Measurements from ENCODE around the gene LGMN.
"Not testable (repeated sequence)": the region's sequence is repeated elsewhere in the genome, so short reads cannot be mapped to it uniquely, and the experiment has no call there.

The LGMN gene

GRCh38 chr14:92694807-92695206 is 53.6 kb downstream of the LGMN start:
- DNase-seq (ENCODE audit: low spot score), result no peak

DNA sequence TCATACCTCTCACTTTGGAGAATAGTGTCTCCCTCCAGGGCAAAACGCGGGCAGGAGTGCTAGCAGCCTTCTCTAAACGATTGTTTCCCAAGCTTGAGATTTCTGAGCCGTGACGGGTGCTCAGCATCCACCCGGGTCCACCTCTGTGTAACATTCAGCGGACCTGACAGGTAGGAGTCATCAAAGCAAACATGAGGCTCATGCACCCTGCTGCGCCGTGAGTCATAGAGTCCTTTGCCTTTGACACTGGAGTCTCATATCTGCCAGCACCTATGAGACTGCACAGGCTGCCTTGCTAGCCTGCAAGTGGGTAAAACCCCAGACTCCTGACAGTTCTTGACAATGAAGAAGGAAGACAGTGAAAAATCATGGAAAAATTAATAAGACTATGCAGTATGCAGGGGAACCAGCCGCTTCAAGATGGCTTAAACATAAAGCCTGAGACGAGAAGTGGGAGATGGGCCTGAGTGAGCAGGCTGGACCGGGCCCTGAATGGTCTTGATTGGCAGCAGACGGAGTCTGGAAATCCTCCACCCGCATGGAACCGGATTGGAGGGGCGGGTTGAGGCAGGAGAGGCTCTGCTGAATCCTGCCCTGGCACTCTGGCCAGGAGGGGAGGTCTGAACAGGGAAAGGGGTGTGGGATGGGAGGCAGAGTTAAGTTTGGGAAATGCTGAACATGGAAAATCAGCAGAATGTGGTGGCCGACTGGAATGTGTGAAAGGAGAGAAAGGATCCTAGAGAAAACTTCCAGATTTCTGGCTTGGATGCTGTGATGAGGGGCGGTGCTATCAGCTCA is 54.2 kb downstream of the LGMN start:
- DNase-seq (ENCODE audit: low spot score), result no peak

- DNase-seq (ENCODE audit: low spot score), result peak; percentile 39
Measured at GRCh38 chr14:92692822-92693226, 55.6 kb downstream of the LGMN start.

DNA sequence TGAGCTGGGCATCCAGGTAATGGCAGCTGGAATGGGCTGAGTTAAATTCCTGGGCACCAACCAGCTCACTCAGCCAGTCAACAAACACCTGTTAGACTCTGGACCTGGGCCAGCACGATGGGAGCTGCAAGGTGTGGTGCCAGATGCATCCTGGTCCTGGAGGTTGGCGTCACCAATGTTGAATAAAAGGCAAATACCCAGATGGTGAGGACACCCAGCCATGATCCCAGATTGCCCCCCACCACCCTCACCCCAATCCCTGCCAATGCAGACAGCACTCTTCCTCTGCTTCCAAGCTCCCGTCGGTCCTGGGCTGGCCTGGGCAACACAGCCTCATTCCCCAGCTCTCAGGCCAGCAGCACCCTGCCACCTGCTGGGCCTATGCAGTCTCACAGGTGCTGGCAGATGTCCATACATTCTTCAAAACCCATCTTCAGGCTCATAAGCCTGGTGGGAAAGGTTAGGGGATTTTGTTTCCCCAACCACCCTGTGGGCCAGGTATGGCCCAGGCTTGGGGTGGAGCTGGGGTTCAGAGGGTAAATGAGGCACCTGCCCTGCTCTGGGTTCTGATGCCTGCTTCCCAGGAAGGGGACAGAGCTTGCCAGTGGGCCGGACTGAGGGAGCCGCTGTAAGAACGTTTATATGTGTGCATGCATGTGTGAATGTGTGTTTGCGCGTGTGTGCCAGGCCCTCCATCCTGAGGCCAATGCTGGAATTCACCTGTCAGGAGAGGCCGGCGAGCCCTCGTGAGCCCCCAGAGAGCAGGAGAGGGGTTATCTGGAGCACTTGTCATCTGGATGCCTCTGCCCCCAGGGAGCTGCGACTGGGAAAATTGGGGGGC is 58.0 kb downstream of the LGMN start:
- DNase-seq (ENCODE audit: low spot score), result no peak

DNA sequence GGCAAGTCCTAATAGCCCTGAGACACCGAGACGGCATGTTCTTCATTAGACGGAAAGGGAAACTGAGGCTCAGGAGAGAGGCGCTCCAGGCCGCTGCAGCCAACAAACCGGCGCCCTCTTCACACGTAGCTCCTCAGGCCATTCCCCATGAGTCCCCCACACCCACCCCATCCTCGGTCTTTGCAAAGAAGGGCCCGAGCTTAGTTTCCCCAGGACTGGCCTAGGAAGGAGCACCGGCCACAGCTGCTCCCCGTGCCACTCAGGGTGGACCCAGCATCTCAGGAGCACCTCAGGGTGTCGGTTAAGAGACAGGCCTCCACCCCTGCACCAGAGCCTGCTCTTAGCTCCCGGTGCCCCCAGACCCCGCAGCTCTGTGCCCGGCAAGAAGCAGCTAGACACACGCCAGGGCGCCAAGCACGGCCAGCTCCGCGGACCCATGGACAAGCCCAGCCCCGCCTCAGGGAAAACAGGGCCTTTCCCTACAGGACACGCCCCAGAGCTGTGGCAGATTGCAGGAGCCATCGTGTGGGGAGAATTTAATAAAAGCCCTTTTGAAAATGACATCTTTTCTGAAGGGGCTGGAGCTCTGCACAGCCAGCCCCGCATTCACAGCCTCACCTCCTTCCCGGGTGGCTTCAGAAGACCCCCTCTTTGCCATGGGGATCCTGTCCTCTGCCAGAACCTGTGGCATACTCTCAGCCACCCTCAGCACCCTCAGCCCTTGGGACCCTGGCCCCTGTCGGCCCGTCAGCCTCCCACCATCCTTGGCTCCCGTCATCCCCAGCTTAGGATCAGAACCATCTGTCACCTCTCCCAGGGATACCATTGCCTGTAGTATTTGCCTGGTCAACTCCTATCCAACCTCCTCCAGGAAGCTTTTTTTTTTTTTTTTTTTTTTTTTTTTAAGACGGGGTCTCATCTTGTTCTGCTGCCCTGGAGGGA is 59.7 kb downstream of the LGMN start:
- no peak for DNase-seq (ENCODE audit: low spot score)

DNA sequence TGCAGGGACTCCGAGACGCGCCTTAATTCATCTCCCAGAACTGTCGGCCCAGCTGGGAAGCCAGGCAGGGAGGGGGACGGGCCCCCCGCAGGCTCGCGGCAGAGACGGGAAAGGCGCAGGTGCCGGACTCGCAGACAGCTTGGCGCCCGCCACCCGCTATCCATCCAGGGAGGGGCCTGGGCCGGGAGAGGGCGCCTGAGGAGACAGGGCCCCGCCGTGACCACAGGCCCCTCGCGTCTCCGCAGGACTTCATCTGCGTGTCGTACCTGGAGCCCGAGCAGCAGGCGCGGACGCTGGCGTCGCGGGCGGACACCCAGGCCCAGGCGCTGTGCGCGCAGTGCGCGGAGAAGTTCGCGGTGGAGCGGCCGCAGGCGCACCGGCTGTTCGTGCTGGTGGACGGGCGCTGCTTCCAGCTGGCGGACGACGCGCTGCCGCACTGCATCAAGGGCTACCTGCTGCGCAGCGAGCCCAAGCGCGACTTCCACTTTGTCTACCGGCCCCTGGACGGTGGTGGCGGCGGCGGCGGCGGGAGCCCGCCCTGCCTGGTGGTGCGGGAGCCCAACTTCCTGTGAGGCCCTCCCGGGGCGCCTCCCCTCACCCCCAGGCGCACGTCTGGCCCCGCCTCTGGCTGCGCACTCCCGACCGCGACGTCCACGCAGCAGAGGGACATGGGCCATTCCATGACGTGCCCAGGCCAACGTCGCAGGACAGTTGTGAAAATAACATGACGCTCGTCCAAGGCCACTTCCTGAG is 60.6 kb downstream of the LGMN start:
- no peak for DNase-seq (ENCODE audit: low spot score)

- DNase-seq (ENCODE audit: low spot score), result peak; percentile 53
Measured at GRCh38 chr14:92686900-92687427, 61.5 kb downstream of the LGMN start.

DNA sequence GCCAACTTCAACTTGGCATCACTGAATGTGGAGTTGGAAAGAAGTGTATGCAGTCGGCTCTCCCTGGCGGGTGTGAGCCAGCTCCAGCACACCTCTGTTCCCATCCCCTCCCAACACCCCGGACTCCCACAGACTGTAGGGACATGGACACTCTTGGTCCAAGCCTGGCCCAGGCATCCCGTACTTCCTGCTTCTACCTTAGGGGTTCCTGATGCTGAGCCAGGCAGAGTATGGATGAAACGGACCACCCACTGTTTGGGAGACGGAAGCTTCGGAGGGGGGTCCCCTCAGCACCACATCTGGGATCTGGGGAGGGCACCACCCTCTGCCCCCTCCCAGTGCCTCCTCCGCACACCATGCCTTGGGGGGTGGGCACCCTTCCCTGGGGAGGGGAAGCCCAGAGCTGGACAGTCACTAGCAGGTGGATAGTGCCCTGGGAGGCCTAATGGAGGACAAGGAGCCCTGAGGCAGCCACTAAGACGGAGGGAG is 62.0 kb downstream of the LGMN start:
- DNase-seq (ENCODE audit: low spot score), result no peak

- no peak for DNase-seq (ENCODE audit: low spot score)
Measured at GRCh38 chr14:92685784-92686355, 62.6 kb downstream of the LGMN start.

DNA sequence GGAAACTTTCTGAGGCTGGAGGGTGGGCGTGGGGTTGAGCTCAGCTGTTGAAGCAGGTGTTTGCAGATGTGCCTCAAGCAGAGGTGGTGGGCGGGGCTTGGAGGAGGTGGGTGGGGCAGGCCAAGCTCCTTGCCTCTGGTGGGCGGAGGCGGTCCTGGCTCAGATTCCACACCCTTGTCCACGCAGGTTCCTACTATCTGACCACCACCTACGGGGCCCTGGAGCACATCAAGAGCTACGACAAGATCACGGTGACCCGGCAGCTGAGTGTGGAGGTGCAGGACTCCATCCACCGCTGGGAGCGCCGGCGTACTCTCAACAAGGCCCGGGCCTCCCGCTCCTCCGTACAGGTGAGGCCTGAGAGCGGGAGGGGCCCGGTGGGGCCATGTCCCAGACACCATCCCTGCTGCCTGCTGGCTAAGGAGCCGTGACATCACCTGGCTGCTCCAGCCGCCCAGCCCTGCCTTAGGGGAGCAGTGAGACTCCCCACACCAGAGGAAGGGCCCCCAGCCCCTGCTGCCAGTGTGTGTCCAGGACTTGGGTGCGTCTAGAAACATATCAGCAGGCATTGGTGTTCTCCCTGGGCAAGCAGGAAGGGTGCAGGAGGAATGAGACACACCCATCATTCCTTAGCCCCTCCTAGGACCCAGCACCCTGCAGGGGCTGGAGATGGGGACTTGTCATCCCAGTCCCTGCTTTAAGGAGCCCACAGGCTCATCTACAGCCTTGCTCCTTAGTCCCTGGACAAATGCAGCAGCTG is 63.4 kb downstream of the LGMN start:
- DNase-seq (ENCODE audit: low spot score), result no peak

GRCh38 chr14:92683041-92683440 is 65.4 kb downstream of the LGMN start:
- no peak for DNase-seq (ENCODE audit: low spot score)

GRCh38 chr14:92680781-92681650 is 67.4 kb downstream of the LGMN start:
- peak; percentile 77 for DNase-seq (ENCODE audit: low spot score)

DNA sequence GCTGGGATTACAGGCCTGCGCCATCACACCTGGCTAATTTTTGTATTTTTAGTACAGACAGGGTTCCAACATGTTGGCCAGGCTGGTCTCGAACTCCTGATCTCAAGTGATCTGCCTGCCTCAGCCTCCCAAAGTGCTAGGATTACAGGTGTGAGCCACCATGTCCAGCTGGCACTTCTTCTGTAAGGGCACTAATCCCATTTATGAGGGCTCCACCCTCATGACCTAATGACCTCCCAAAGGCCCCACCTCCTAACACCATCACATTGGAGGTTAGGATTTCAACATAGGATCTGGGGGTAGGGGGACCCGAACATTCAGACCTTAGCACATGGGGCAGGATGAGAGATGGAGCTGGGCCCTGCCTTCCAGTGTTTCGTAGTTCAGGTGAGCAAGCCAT is 68.1 kb downstream of the LGMN start:
- DNase-seq (ENCODE audit: low spot score), result not testable (repeated sequence)

DNA sequence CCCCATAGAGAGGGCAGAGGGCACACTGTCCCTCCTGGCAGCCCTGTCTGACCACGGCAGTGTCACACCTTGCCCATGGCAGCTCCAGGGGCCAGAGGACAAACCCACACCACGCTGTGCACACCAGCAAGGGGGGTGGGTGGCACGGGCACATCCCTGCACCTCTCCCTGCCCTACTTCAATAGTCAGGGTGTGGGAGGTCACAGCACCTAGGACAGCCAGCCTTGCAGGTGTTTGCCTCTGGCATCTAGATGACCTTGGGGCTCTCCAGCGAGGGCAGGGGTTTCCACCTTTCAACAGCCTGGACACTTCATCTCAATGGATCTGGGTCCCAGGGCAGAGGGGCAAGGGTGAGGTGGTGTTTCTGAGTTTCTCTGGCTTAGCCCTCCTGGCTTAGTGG is 69.2 kb downstream of the LGMN start:
- no peak for DNase-seq (ENCODE audit: low spot score)

- no peak for DNase-seq (ENCODE audit: low spot score)
Measured at GRCh38 chr14:92678766-92679165, 69.7 kb downstream of the LGMN start.

- no peak for DNase-seq (ENCODE audit: low spot score)
Measured at GRCh38 chr14:92677955-92678354, 70.5 kb downstream of the LGMN start.

DNA sequence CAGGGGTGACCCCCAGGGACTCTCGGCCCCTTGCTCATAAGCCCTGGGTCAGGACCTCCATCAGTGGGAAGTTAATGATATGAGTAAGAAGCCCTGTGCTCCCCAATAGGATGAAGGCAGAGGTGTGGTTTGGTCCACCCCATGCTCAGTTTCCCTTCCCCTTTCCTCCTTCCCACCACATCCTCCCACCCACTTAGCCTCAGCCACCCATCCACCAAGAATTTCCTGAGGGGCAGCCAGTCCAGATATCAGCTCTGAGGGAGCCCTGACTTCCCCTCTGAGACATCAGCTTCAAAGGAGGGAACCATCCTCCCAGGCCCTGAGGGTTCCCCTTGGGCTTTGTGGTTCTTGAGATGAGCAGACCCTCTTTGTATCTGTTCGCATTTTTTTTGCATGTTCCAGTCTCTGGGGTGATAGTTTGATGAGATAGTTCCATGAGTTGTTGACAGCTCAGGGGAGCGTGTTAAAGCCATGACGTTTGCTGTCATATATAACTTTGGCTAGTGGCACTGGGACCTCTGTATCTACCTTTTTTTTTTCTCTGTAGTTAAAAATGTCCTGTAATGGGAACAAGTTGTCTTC is 71.2 kb downstream of the LGMN start:
- DNase-seq (ENCODE audit: low spot score), result no peak

DNA sequence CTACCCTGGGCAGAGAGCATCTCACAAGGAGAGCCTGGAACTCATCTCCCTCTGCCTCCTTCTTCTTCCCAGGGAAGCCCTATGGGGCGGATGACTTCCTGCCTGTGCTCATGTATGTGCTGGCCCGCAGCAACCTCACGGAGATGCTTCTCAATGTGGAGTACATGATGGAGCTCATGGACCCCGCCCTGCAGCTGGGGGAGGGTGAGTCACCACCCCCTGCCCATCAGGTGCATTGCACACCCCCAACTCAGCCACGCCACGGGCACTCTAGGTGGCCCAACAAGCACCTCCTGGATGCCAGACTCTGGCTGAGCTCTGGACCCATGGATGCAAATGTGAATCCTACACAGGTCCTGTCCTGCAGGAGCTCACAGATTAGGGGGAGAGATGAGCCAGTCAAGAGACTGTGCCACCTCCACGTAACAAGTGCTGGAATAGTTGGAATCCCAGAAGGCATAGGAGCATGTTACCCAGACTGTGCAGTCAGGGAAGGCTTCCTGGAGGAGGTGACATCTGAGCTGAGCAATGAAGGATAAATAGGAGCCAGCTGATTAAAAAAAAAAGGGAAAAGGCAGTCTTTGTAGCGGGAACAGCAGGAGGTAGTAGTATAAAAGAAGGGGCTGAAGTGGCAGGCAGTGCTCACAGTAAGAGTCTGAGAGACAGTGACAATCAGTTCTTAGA is 71.9 kb downstream of the LGMN start:
- no peak for DNase-seq (ENCODE audit: low spot score)

Measured in CD4-positive, alpha-beta T cell treated with Interleukin-6 at 100 ng/mL for 8 hours (primary cell).